HepG2 (cell line): ENCODE measurements around the gene FXYD1. TPM values are rescaled to one million over a fixed set of nuclear protein-coding genes. Genes with fewer than 3 reads are reported as not detected.
A peak's percentile ranks its signal among the peaks of the same experiment; 100 is the strongest.

ENCODE experiments used
- ATAC-seq: fragments of 200-7000 bp; cut with Tn5 transposase; 3 replicates; pipeline ENCODE4 v1.9.1; 2020; ENCODE audit warnings: mild to moderate bottlenecking, moderate library complexity
- BruUV-seq: library from RNA; stranded (reverse); fragments of 400-500 nt; replicated peaks from 2 replicates; lab custom pipeline; 2021; lab: Mats Ljungman, UMichigan
- CTCF ChIA-PET: fragments of 300-600 bp; formaldehyde crosslinking; extraction: SDS; loops from one replicate; lab custom pipeline; 2021; ENCODE audit warnings: low total read pairs, inconsistent platforms, low intra/inter-chr PET ratio; lab: Yijun Ruan, JAX
- POLR2A ChIA-PET: fragments of 350-600 bp; sonication (Branson Sonifier 250); formaldehyde crosslinking; loops from one replicate; lab custom pipeline; 2020; ENCODE audit warnings: antibody characterized with exemption, inconsistent platforms; lab: Yijun Ruan, JAX
- DNase-seq: peaks from one replicate; pipeline ENCODE4 v3.0.0-alpha.2; 2015; ENCODE audit warnings: low spot score
- FAIRE-seq: peaks from 3 replicates; lab custom pipeline; 2011; peaks lifted over from hg19 to GRCh38; lab: Jason Lieb, UNC
- H2AFZ ChIP-seq: one replicate; pipeline ENCODE4 v1.6.1; 2011; ENCODE audit warnings: low read length, inconsistent platforms
- H3K27ac ChIP-seq: fragments of 300-600 bp; 3 replicates; pipeline ENCODE4 v1.8.0; 2011; ENCODE audit warnings: mixed run types, mild to moderate bottlenecking, mixed read lengths, low read length, inconsistent platforms; ENCODE audit not compliant: insufficient read depth; ENCODE audit errors: extremely low read length
- H3K27me3 ChIP-seq, 2 experiments: fragments of 200-600 bp in 1 of 2; 2 replicates in 1 of 2; 3 replicates in 1 of 2; pipeline versions ENCODE4 v1.6.0 to v1.8.0; 2011; ENCODE audit warnings: low read length in 2 of 2, mild to moderate bottlenecking in 2 of 2, moderate library complexity in 2 of 2, inconsistent platforms in 1 of 2; ENCODE audit not compliant: insufficient read depth in 2 of 2, control insufficient read depth in 1 of 2
- H3K36me3 ChIP-seq, 2 experiments: fragments of 200-600 bp in 1 of 2; replicated peaks in 1 of 2; 2 replicates in 1 of 2; 3 replicates in 1 of 2; pipeline versions ENCODE4 v1.5.1 to v1.8.0; 2011; ENCODE audit warnings: low read length in 2 of 2, inconsistent platforms in 1 of 2; ENCODE audit not compliant: insufficient read depth in 2 of 2, control insufficient read depth in 1 of 2
- H3K4me1 ChIP-seq: 2 replicates; pipeline ENCODE4 v1.5.1; 2012; ENCODE audit warnings: low read length, inconsistent platforms; ENCODE audit not compliant: insufficient read depth
- H3K4me2 ChIP-seq: 2 replicates; pipeline ENCODE4 v1.6.0; 2011; ENCODE audit warnings: low read depth, low read length, inconsistent platforms
- H3K4me3 ChIP-seq, 3 experiments: fragments of 200-600 bp in 1 of 3; sonication (generic), shearing (Covaris generic) in 1 of 3; replicated peaks in 1 of 3; 2 replicates each; pipeline ENCODE4 v1.5.1; 2011 to 2016; ENCODE audit warnings: low read length in 3 of 3, inconsistent platforms in 2 of 3, low read depth in 2 of 3, mild to moderate bottlenecking in 2 of 3, control low read depth in 1 of 3, mixed read lengths in 1 of 3; ENCODE audit not compliant: insufficient read depth in 1 of 3
- H3K79me2 ChIP-seq: one replicate; pipeline ENCODE4 v1.6.1; 2011; ENCODE audit warnings: low read length, inconsistent platforms; ENCODE audit not compliant: insufficient read depth
- H3K9ac ChIP-seq: 2 replicates; pipeline ENCODE4 v1.6.0; 2011; ENCODE audit warnings: mild to moderate bottlenecking, low read depth, low read length, inconsistent platforms; ENCODE audit not compliant: insufficient read depth
- H3K9me3 ChIP-seq: 2 replicates; pipeline ENCODE4 v1.5.1; 2012; ENCODE audit warnings: mild to moderate bottlenecking, low read length
- H4K20me1 ChIP-seq: 2 replicates; pipeline ENCODE4 v1.6.0; 2011; ENCODE audit warnings: inconsistent platforms, mild to moderate bottlenecking, low read length, moderate library complexity; ENCODE audit not compliant: insufficient read depth
- BRD4 ChIP-seq: sonication (generic); formaldehyde crosslinking; IDR thresholded peaks from 2 replicates; pipeline ENCODE4 v1.4.0; 2020; ENCODE audit warnings: missing genetic modification reagents
- CTCF ChIP-seq: sonication (generic); formaldehyde crosslinking; IDR thresholded peaks from 2 replicates; pipeline ENCODE4 v1.5.0; 2020; ENCODE audit warnings: mild to moderate bottlenecking, missing genetic modification reagents, moderate library complexity
- ETS1 ChIP-seq: sonication (generic); formaldehyde crosslinking; IDR thresholded peaks from 2 replicates; pipeline ENCODE4 v1.4.0; 2020; ENCODE audit warnings: missing genetic modification reagents
- EZH2 ChIP-seq: conservative IDR thresholded peaks from 2 replicates; pipeline ENCODE4 v1.6.1; 2012; ENCODE audit warnings: mild to moderate bottlenecking, low read depth, low read length, moderate library complexity
- GABPB1 ChIP-seq: IDR thresholded peaks from 2 replicates; pipeline ENCODE4 v1.6.1; 2016; ENCODE audit warnings: mild to moderate bottlenecking, missing genetic modification reagents, moderate library complexity, missing compliant biosample characterization
- HNRNPLL ChIP-seq: fragments of 200-400 bp; formaldehyde crosslinking; IDR thresholded peaks from 2 replicates; pipeline ENCODE4 v1.6.1; 2017; ENCODE audit warnings: mild to moderate bottlenecking, low read depth, low read length; ENCODE audit not compliant: poor library complexity, severe bottlenecking
- MTA3 ChIP-seq: sonication (generic); formaldehyde crosslinking; IDR thresholded peaks from 2 replicates; pipeline ENCODE4 v1.4.0; 2020; ENCODE audit warnings: missing genetic modification reagents
- NR2F6 ChIP-seq, 2 experiments: IDR thresholded peaks; 2 replicates each; pipeline ENCODE4 v1.6.1; 2016; ENCODE audit warnings: antibody characterized with exemption in 1 of 2, mild to moderate bottlenecking in 1 of 2
- NRL ChIP-seq: sonication (generic); formaldehyde crosslinking; IDR thresholded peaks from 2 replicates; pipeline ENCODE4 v1.5.0; 2020; ENCODE audit warnings: missing genetic modification reagents, mild to moderate bottlenecking, moderate library complexity, borderline replicate concordance
- REXO4 ChIP-seq: sonication (generic); formaldehyde crosslinking; IDR thresholded peaks from 2 replicates; pipeline ENCODE4 v1.8.0; 2022; ENCODE audit warnings: missing genetic modification reagents, mild to moderate bottlenecking, borderline replicate concordance
- USF2 ChIP-seq, 2 experiments: sonication (generic) in 1 of 2; formaldehyde crosslinking in 1 of 2; IDR thresholded peaks; 2 replicates each; pipeline versions ENCODE4 v1.5.1 to v1.6.1; 2011 to 2020; ENCODE audit warnings: borderline replicate concordance in 1 of 2, low read depth in 1 of 2, low read length in 1 of 2, mild to moderate bottlenecking in 1 of 2, missing genetic modification reagents in 1 of 2, moderate library complexity in 1 of 2
- XRCC5 ChIP-seq: fragments of 200-400 bp; formaldehyde crosslinking; optimal IDR thresholded peaks from 2 replicates; pipeline ENCODE3; 2017; ENCODE audit warnings: mild to moderate bottlenecking, low read length
- ZBTB7A ChIP-seq: sonication (generic); formaldehyde crosslinking; IDR thresholded peaks from 2 replicates; pipeline ENCODE4 v1.8.0; 2022; ENCODE audit warnings: mild to moderate bottlenecking, missing genetic modification reagents
- ZMAT3 ChIP-seq: sonication (generic); formaldehyde crosslinking; conservative IDR thresholded peaks from 2 replicates; pipeline ENCODE4 v1.7.0; 2021; ENCODE audit warnings: missing genetic modification reagents
- ZNF234 ChIP-seq: sonication (generic); formaldehyde crosslinking; conservative IDR thresholded peaks from 2 replicates; pipeline ENCODE4 v1.5.1; 2020; ENCODE audit warnings: mild to moderate bottlenecking, missing genetic modification reagents
- ZNF547 ChIP-seq: sonication (generic); formaldehyde crosslinking; IDR thresholded peaks from 2 replicates; pipeline ENCODE4 v1.5.1; 2020; ENCODE audit warnings: mild to moderate bottlenecking, missing genetic modification reagents
- ZNF773 ChIP-seq: sonication (generic); formaldehyde crosslinking; IDR thresholded peaks from 2 replicates; pipeline ENCODE4 v1.4.0; 2020; ENCODE audit warnings: missing genetic modification reagents, borderline replicate concordance
- whole genome bisulfite sequencing: methylation state at CpG from one replicate; pipeline ENCODE4 v1.1.6; 2017; ENCODE audit warnings: low lambda C conversion rate; 5-methylcytosine and 5-hydroxymethylcytosine counted together
- in situ Hi-C: cut with HindIII; loops from 2 replicates; pipeline ENCODE4 v1.10.0; 2017; ENCODE audit warnings: low pct_unique_long_range_greater_than_20kb; ENCODE audit not compliant: extremely low pct_ligation_motif_present
- intact Hi-C: fragments of 100-400 bp; cut with micrococcal nuclease; formaldehyde crosslinking; loops from one replicate; pipeline ENCODE4 v1.10.0; 2022; ENCODE audit not compliant: unreplicated experiment
- polyA plus RNA-seq, 8 experiments: library from polyadenylated mRNA; depleted of rRNA in 3 of 8; stranded (reverse) in 7 of 8; unstranded in 1 of 8; fragments of >200 nt; fragmentation: Illumina TruSeq in 4 of 8; extraction: Trizol in 4 of 8; gene quantifications; 2 replicates each; pipeline versions ENCODE4 v1.2.1 to v1.2.3, GENCODE V29; 2011 to 2016; ENCODE audit warnings: low read depth in 4 of 8, missing spikeins in 1 of 8, mixed read lengths in 1 of 8; ENCODE audit not compliant: insufficient read depth in 1 of 8
- total RNA-seq, 5 experiments: library from RNA; depleted of rRNA; stranded (reverse); fragments of >200 nt; fragmentation: Illumina TruSeq; extraction: Trizol; gene quantifications; 2 replicates each; pipeline ENCODE4 v1.2.3, GENCODE V29; 2016; ENCODE audit warnings: low read depth in 1 of 5
- TF ChIP-seq, protein P1 (sequence below): sonication (generic); formaldehyde crosslinking; IDR thresholded peaks from 2 replicates; pipeline ENCODE4 v1.4.0; 2020; ENCODE audit warnings: missing genetic modification reagents

The FXYD1 gene
- total and polyA plus RNA-seq, 2 of the 13 experiments (the other 11 are each of a cell fraction or from before 2014, with no cell fraction given), result 31.2 TPM; not detected in 1

- no peak overlapping the region for H3K27ac ChIP-seq
- H3K4me2 ChIP-seq, result peak overlapping the region; percentile 45
- H2AFZ ChIP-seq, result no peak overlapping the region
- ChIA-PET CTCF (no interaction called here), POLR2A (no interaction called here)
- no peak for FAIRE-seq
- H3K79me2 ChIP-seq, result no peaks in the 10 kb centered on the region
- H4K20me1 ChIP-seq, result 0 out of 2 replicates have a peak, but pooled peaks cover 2% of the 10 kb centered on the region
- no peak for DNase-seq
- H3K4me1 ChIP-seq, result peaks cover 12% of the 10 kb centered on the region
- no peaks in the 10 kb centered on the region for H3K9me3 ChIP-seq
- no TSS peak for BruUV-seq
- intact Hi-C loops, result no loop called here
- ATAC-seq, result peak; percentile 85
- in situ Hi-C loops, result no loop called here
- 3% methylated on average over 10 of the region's 36 CpGs for WGBS
- H3K4me3 ChIP-seq, result peak overlapping the region in 1 of 3 experiments; percentile 54; a peak in 1 of 6 replicates
- no peaks in the 10 kb centered on the region for H3K36me3 ChIP-seq
- no peak overlapping the region for H3K9ac ChIP-seq
- H3K27me3 ChIP-seq, result peaks cover 21 to 68% of the 10 kb centered on the region in 2 experiments; a peak in 4 of 5 replicates
- TF ChIP-seq XRCC5 (peak; percentile 17), ZNF547 (CRISPR knock-in tag) (no peak), ZMAT3 (CRISPR knock-in tag) (no peak), ZNF773 (no peak), EZH2 (peak; percentile 73; the same call in 1 of the 2 replicates), NRL (CRISPR knock-in tag) (no peak), BRD4 (CRISPR knock-in tag) (no peak), ETS1 (CRISPR knock-in tag) (no peak), USF2 (IDR thresholded peaks at IDR 0.05; ENCODE audit: low read depth, low read length) (no peak), USF2 (CRISPR knock-in tag; IDR thresholded peaks at IDR 0.05; ENCODE audit: borderline replicate concordance) (no peak), REXO4 (CRISPR knock-in tag) (no peak), HNRNPLL (peak; percentile 23), NR2F6 (IDR thresholded peaks at IDR 0.05) (no peak), NR2F6 (CRISPR knock-in tag; IDR thresholded peaks at IDR 0.05) (no peak), MTA3 (CRISPR knock-in tag) (no peak), CTCF (peak; percentile 56), ZBTB7A (CRISPR knock-in tag) (no peak), GABPB1 (CRISPR knock-in tag) (0 out of 2 replicates have a peak, but pooled peaks have one; percentile 15), ZNF234 (CRISPR knock-in tag) (0 out of 2 replicates have a peak, but pooled peaks have one; percentile 44)
- TF ChIP-seq, protein P1, sequence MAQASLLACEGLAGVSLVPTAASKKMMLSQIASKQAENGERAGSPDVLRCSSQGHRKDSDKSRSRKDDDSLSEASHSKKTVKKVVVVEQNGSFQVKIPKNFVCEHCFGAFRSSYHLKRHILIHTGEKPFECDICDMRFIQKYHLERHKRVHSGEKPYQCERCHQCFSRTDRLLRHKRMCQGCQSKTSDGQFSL, result peak; percentile 86; the same call in 1 of the 2 replicates
Measured at GRCh38 chr19:35153701-35154524, 15.3 kb downstream of the FXYD1 start.
